OCI-LY7 (cell line): Measurements from ENCODE around the gene LAMTOR3. TPM values are rescaled to one million over a fixed set of nuclear protein-coding genes. Genes with fewer than 3 reads are reported as not detected.

ENCODE experiments used
- BruUV-seq: library from RNA; stranded (reverse); fragments of 400-500 nt; replicated peaks from 2 replicates; lab custom pipeline; 2021; lab: Mats Ljungman, UMichigan
- CTCF ChIA-PET: fragments of 300-600 bp; sonication (Branson Sonifier 250); formaldehyde crosslinking; loops from one replicate; lab custom pipeline; 2022; ENCODE audit warnings: antibody characterized with exemption; ENCODE audit not compliant: unreplicated experiment; lab: Charles Lee
- POLR2A ChIA-PET: fragments of 300-600 bp; sonication (Branson Sonifier 250); formaldehyde crosslinking; loops from one replicate; lab custom pipeline; 2022; ENCODE audit warnings: antibody characterized with exemption; lab: Charles Lee
- DNase-seq: peaks from one replicate; pipeline ENCODE4 v3.0.0-alpha.2; 2015; ENCODE audit warnings: low spot score
- H2AFZ ChIP-seq: fragments of 200-600 bp; sonication (generic), shearing (Covaris generic); 2 replicates; pipeline ENCODE4 v1.6.1; 2014; ENCODE audit warnings: mild to moderate bottlenecking, antibody characterized with exemption, low read length, moderate library complexity
- H3K27ac ChIP-seq: fragments of 200-600 bp; sonication (generic); 2 replicates; pipeline ENCODE4 v1.5.1; 2014; ENCODE audit warnings: mixed run types, low read depth, mild to moderate bottlenecking, moderate library complexity, low read length, inconsistent platforms; ENCODE audit not compliant: poor library complexity, severe bottlenecking
- H3K36me3 ChIP-seq: fragments of 200-600 bp; sonication (generic); 2 replicates; pipeline ENCODE4 v1.6.1; 2014; ENCODE audit warnings: mild to moderate bottlenecking, antibody characterized with exemption, low read length, moderate library complexity, mixed read lengths; ENCODE audit not compliant: insufficient read depth
- H3K4me1 ChIP-seq: fragments of 200-600 bp; sonication (generic); 2 replicates; pipeline ENCODE4 v1.5.1; 2014; ENCODE audit warnings: mild to moderate bottlenecking, low read length; ENCODE audit not compliant: insufficient read depth, poor library complexity, severe bottlenecking
- H3K4me2 ChIP-seq: fragments of 200-600 bp; sonication (generic); 2 replicates; pipeline ENCODE4 v1.6.1; 2014; ENCODE audit warnings: mild to moderate bottlenecking, low read length
- H3K4me3 ChIP-seq: fragments of 200-600 bp; sonication (generic); 2 replicates; pipeline ENCODE4 v1.5.1; 2014; ENCODE audit warnings: mild to moderate bottlenecking, low read depth, low read length; ENCODE audit not compliant: poor library complexity, severe bottlenecking
- H3K79me2 ChIP-seq: fragments of 200-600 bp; sonication (generic); 2 replicates; pipeline ENCODE4 v1.6.1; 2016; ENCODE audit warnings: low read depth, mild to moderate bottlenecking, low read length, moderate library complexity, mixed read lengths; ENCODE audit not compliant: insufficient read depth
- H3K9me2 ChIP-seq: fragments of 200-600 bp; sonication (generic); 2 replicates; pipeline ENCODE4 v1.6.1; 2016; ENCODE audit warnings: mild to moderate bottlenecking, low read length, mixed read lengths; ENCODE audit not compliant: insufficient read depth
- H3K9me3 ChIP-seq: fragments of 200-600 bp; sonication (generic); 2 replicates; pipeline ENCODE4 v1.6.1; 2014; ENCODE audit warnings: mild to moderate bottlenecking, mixed run types, low read length, mixed read lengths
- H4K20me1 ChIP-seq: fragments of 200-600 bp; sonication (generic); 2 replicates; pipeline ENCODE4 v1.6.1; 2014; ENCODE audit warnings: mild to moderate bottlenecking, antibody characterized with exemption, low read length, moderate library complexity, mixed read lengths; ENCODE audit not compliant: insufficient read depth
- EZH2phosphoT487 ChIP-seq: fragments of 200-600 bp; sonication (generic); IDR thresholded peaks from 2 replicates; pipeline ENCODE4 v1.6.1; 2018; ENCODE audit warnings: low read depth, borderline replicate concordance, mild to moderate bottlenecking, mixed run types, antibody characterized with exemption, low read length, moderate library complexity, mixed read lengths
- intact Hi-C: fragments of 100-400 bp; cut with micrococcal nuclease; formaldehyde crosslinking; loops from one replicate; pipeline ENCODE4 v1.10.0; 2022; ENCODE audit not compliant: unreplicated experiment
- total RNA-seq, 2 experiments: library from RNA; depleted of rRNA in 1 of 2; stranded (reverse); fragments of >200 nt in 1 of 2; shearing (Covaris generic) in 1 of 2; gene quantifications; 2 replicates each; pipeline ENCODE4 v1.2.3, GENCODE V29; 2014 to 2022
- TF ChIP-seq, protein P1 (sequence below): fragments of 200-600 bp; sonication (generic); conservative IDR thresholded peaks from 2 replicates; pipeline ENCODE4 v1.5.1; 2014; ENCODE audit warnings: mild to moderate bottlenecking, antibody characterized with exemption, low read length, moderate library complexity, mixed read lengths

The LAMTOR3 gene
- total RNA-seq, 2 experiments from 2014 or later: 18.5 to 27.3 TPM

DNA sequence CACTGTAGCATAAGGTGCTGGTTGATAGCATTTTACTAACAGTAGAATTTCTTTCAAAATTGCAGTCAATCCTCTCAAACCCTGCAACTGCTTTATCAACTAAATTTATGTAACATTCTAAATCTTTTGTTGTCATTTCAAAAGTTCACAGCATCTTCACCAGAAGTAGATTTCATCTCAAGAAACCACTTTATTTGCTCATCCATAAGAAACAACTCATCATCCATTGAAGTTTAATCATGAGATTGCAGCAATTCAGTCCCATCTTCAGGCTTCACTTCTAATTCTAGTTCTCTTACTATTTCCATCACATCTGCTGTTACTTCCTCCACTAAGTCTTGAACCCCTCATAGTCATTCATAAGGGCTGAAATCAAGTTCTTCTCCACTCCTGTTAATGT is 21.7 kb downstream of the LAMTOR3 start:
- Histone ChIP-seq H2AFZ (no peak overlapping the region), H3K36me3 (peaks cover 66% of the 10 kb centered on the region), H3K27ac (no peak overlapping the region), H3K9me2 (no peaks in the 10 kb centered on the region), H4K20me1 (no peaks in the 10 kb centered on the region), H3K4me1 (no peaks in the 10 kb centered on the region), H3K9me3 (no peaks in the 10 kb centered on the region), H3K4me2 (no peak overlapping the region), H3K79me2 (no peaks in the 10 kb centered on the region), H3K4me3 (no peak overlapping the region)
- BruUV-seq: no TSS peak
- POLR2A ChIA-PET: no interaction called here
- intact Hi-C loops: no loop called here
- no peak for DNase-seq
- no peak for TF ChIP-seq EZH2phosphoT487
- TF ChIP-seq, protein P1, sequence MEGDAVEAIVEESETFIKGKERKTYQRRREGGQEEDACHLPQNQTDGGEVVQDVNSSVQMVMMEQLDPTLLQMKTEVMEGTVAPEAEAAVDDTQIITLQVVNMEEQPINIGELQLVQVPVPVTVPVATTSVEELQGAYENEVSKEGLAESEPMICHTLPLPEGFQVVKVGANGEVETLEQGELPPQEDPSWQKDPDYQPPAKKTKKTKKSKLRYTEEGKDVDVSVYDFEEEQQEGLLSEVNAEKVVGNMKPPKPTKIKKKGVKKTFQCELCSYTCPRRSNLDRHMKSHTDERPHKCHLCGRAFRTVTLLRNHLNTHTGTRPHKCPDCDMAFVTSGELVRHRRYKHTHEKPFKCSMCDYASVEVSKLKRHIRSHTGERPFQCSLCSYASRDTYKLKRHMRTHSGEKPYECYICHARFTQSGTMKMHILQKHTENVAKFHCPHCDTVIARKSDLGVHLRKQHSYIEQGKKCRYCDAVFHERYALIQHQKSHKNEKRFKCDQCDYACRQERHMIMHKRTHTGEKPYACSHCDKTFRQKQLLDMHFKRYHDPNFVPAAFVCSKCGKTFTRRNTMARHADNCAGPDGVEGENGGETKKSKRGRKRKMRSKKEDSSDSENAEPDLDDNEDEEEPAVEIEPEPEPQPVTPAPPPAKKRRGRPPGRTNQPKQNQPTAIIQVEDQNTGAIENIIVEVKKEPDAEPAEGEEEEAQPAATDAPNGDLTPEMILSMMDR: no peak
- CTCF ChIA-PET: no interaction called here

DNA sequence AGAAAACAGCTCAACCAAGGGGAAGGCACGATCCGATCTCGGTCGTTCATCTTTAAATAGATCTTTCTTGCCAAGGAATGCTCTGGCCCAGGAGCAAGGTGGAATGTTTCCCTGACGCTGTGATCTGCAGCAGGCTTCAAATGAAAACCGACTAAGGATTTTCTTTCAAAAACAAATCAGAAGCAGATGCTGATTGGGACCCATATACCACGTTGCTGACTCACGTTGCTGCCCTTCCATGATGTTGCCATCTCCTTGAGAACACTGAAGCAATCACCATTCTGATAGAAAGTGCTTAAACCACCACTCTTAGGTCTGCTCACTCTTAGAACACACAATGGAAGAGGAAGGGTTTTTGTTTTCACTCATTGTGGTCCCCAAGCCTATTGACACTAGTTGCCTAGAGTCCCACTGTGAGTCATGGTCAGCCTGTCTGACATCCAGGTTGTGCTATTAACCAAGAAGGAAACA is 26.1 kb downstream of the LAMTOR3 start:
- BruUV-seq: no TSS peak
- Histone ChIP-seq H3K4me1 (no peaks in the 10 kb centered on the region), H3K79me2 (no peaks in the 10 kb centered on the region), H3K9me2 (no peaks in the 10 kb centered on the region), H3K27ac (no peak overlapping the region), H3K9me3 (no peaks in the 10 kb centered on the region), H3K4me3 (no peak overlapping the region), H3K4me2 (no peak overlapping the region), H3K36me3 (peaks cover 92% of the 10 kb centered on the region), H4K20me1 (no peaks in the 10 kb centered on the region), H2AFZ (no peak overlapping the region)
- TF ChIP-seq EZH2phosphoT487: no peak
- TF ChIP-seq, protein P1: no peak
- intact Hi-C loops: no loop called here
- CTCF ChIA-PET: no interaction called here
- DNase-seq: no peak
- POLR2A ChIA-PET: interaction anchor here (0.6 kb wide), 1 partner anchor 11 kb away, joined by 5 read pairs; no protein-coding TSS in a partner anchor

DNA sequence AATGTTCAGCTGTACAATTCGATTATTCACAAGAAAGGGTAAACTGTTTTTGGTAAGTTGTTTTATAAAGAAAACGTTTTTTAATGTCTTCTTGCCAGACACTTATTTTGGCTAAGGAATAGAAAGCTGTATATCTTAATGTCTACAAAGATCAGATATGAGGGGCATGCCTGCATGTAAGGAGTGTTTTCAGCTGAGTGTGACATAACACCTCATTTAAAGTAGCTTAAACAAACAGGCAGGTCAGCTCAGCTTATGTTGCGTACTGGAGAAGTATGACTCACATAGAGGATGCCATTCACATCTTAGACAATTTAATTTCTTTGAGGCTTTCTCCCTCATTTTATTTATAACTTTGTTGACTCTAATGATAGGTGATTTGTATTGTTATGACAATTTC is 30.4 kb downstream of the LAMTOR3 start:
- peaks cover 93% of the 10 kb centered on the region for H3K36me3 ChIP-seq
- TF ChIP-seq EZH2phosphoT487: no peak
- TF ChIP-seq, protein P1: no peak
- H3K9me3 ChIP-seq: no peaks in the 10 kb centered on the region
- ChIA-PET CTCF (no interaction called here), POLR2A (interaction anchor here (0.7 kb wide), 2 partner anchors 16 to 26 kb away, joined by 4 to 5 read pairs; no protein-coding TSS in a partner anchor)
- H3K79me2 ChIP-seq: peaks cover 12% of the 10 kb centered on the region; the same call in 1 of the 2 replicates
- intact Hi-C loops: loop anchor here (1.0 kb wide), 1 partner anchor 35 kb away; no protein-coding TSS in a partner anchor
- H4K20me1 ChIP-seq: no peaks in the 10 kb centered on the region
- no peaks in the 10 kb centered on the region for H3K9me2 ChIP-seq
- no TSS peak for BruUV-seq
- peaks cover 25% of the 10 kb centered on the region for H3K4me1 ChIP-seq
- no peak overlapping the region for H3K4me3 ChIP-seq
- no peak overlapping the region for H3K27ac ChIP-seq
- no peak overlapping the region for H2AFZ ChIP-seq
- no peak for DNase-seq
- no peak overlapping the region for H3K4me2 ChIP-seq
